WERI-Rb-1 (cell line): ENCODE results near the gene ATP6V0D1.

Experiments
- DNase-seq: peaks from one replicate; pipeline ENCODE4 v3.0.0-alpha.2; 2020
- H3K27ac ChIP-seq: fragments of 250-450 bp; sonication (Bioruptor Pico); 2 replicates; pipeline ENCODE4 v1.5.1; 2020; ENCODE audit warnings: mild to moderate bottlenecking, moderate library complexity
- H3K27me3 ChIP-seq: fragments of 250-450 bp; sonication (Bioruptor Pico); 2 replicates; pipeline ENCODE4 v1.5.1; 2021; ENCODE audit warnings: mild to moderate bottlenecking, low read depth, moderate library complexity; ENCODE audit not compliant: insufficient read depth, severe bottlenecking
- H3K36me3 ChIP-seq: fragments of 250-450 bp; sonication (Bioruptor Pico); 2 replicates; pipeline ENCODE4 v1.5.1; 2020; ENCODE audit warnings: mild to moderate bottlenecking, moderate library complexity
- H3K4me3 ChIP-seq: 2 replicates; pipeline ENCODE4 v1.5.1; 2011; ENCODE audit warnings: low read depth, mild to moderate bottlenecking, control low read depth, low read length
- H3K9me3 ChIP-seq: fragments of 250-450 bp; sonication (Bioruptor Pico); 2 replicates; pipeline ENCODE4 v1.5.1; 2021; ENCODE audit warnings: mild to moderate bottlenecking, moderate library complexity; ENCODE audit not compliant: severe bottlenecking
- TF ChIP-seq, protein P1 (sequence below): IDR thresholded peaks from 2 replicates; pipeline ENCODE4 v1.5.1; 2011; ENCODE audit warnings: low read depth, mild to moderate bottlenecking, control low read depth, inconsistent platforms, low read length

The ATP6V0D1 gene

DNA sequence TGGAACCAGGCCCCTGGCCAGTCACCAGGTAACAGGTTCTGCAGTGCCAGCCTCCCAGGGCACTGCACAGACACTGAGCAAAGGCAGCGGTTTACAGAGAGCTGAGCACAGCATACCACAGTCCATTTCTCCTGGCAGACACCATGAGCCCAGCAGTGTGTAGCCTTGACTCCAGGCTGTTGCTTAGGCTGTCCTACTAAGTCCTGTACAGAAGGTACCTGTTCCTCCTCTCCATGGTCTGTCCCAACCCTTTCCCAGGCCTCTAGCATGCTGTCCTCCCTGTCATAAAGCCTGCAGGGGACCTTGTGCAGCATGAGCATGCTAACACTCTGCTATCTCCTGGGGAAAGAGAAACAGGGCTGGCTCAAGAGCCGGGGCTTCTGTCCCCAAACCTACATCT is 20.0 kb downstream of the ATP6V0D1 start:
- TF ChIP-seq, protein P1, sequence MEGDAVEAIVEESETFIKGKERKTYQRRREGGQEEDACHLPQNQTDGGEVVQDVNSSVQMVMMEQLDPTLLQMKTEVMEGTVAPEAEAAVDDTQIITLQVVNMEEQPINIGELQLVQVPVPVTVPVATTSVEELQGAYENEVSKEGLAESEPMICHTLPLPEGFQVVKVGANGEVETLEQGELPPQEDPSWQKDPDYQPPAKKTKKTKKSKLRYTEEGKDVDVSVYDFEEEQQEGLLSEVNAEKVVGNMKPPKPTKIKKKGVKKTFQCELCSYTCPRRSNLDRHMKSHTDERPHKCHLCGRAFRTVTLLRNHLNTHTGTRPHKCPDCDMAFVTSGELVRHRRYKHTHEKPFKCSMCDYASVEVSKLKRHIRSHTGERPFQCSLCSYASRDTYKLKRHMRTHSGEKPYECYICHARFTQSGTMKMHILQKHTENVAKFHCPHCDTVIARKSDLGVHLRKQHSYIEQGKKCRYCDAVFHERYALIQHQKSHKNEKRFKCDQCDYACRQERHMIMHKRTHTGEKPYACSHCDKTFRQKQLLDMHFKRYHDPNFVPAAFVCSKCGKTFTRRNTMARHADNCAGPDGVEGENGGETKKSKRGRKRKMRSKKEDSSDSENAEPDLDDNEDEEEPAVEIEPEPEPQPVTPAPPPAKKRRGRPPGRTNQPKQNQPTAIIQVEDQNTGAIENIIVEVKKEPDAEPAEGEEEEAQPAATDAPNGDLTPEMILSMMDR: no peak
- no peak overlapping the region for H3K27ac ChIP-seq
- no peak for DNase-seq

DNA sequence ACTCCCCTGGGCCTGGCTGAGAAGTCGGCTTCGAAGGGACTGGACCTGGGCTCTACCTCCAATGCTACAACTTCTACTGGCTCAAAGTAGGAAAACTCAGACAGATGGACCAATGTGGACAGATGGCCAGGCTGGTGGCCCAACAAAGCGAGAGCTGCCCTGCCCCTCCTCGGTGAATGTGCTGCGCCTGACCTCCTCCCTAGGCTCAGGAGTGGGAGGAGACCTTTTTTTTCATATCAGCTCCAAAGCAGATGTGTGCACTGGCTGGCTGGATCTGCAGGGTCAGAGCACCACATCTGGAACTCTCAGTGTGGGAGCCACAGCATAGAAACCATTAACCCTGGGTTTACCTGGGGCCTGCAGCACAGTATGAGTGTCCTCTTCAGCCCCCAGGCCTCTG is 20.8 kb downstream of the ATP6V0D1 start:
- no peak overlapping the region for H3K27ac ChIP-seq
- TF ChIP-seq, protein P1: no peak
- no peaks in the 10 kb centered on the region for H3K9me3 ChIP-seq
- H3K4me3 ChIP-seq: no peak overlapping the region
- no peaks in the 10 kb centered on the region for H3K27me3 ChIP-seq
- DNase-seq: no peak
- H3K36me3 ChIP-seq: no peaks in the 10 kb centered on the region; the same call in 1 of the 2 replicates

More for the DNA sequence above, 20.0 kb downstream of the ATP6V0D1 start:
- H3K9me3 ChIP-seq: no peaks in the 10 kb centered on the region
- no peaks in the 10 kb centered on the region for H3K27me3 ChIP-seq
- H3K36me3 ChIP-seq: peaks cover 5% of the 10 kb centered on the region
- H3K4me3 ChIP-seq: no peak overlapping the region

DNA sequence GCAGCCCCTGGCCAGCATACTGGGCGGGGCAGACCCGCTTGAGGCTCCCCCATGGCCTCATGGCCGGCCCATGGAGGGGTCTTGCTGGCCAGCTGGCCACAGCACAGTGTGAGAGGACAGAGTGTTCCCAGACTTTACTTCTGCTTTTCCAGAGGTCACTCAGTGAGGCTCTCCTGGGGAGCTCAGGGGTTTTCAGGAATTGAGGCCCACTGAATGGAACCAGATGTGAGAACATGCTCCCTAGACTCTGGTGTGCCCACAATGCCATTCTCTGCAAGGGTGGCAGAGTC is 21.2 kb downstream of the ATP6V0D1 start:
- Histone ChIP-seq H3K27ac (no peak overlapping the region), H3K36me3 (no peaks in the 10 kb centered on the region; the same call in 1 of the 2 replicates), H3K27me3 (no peaks in the 10 kb centered on the region), H3K4me3 (no peak overlapping the region), H3K9me3 (no peaks in the 10 kb centered on the region)
- TF ChIP-seq, protein P1: no peak
- DNase-seq: no peak

DNA sequence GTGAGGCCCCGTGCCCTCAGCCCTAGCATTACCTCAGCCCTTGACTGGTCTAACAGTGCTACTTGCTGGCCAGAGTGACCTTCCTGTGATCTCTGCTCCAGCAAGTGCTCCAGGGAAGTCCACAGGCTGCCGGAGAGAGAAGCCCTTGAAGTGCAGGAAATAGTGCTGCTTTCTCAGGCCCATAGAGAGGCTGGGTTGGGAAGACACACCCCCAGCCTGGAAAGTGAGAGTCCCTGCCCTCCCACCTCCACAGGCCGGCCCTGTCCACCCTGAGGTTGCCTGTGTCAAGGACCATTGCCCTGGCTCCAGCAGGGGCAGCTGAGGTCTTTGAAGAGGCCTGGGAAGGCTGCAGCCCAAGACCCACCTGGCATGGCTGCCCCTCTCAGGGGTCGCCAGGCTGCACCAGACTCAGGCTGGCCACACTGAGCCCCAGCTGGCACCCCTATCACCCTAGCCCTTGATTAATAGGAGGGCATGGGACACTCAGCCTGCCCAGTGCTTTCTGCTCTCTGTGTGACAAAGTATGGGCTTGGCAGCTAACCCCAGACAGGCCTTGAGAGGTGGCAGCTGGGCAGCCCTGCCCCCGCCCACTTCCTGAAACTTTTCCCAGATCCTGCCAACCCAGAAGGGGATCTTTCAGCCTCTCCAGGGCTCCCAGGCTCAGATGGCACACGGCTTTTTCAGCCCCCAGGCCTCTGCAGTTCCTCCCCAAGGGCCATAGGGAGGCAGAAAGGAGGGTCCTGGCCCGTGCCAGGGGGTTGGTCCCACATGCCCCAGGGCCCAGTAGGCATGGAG is 21.7 kb downstream of the ATP6V0D1 start:
- no peaks in the 10 kb centered on the region for H3K9me3 ChIP-seq
- TF ChIP-seq, protein P1: no peak
- H3K36me3 ChIP-seq: no peaks in the 10 kb centered on the region; the same call in 1 of the 2 replicates
- DNase-seq: no peak
- H3K4me3 ChIP-seq: no peak overlapping the region
- no peak overlapping the region for H3K27ac ChIP-seq
- no peaks in the 10 kb centered on the region for H3K27me3 ChIP-seq

DNA sequence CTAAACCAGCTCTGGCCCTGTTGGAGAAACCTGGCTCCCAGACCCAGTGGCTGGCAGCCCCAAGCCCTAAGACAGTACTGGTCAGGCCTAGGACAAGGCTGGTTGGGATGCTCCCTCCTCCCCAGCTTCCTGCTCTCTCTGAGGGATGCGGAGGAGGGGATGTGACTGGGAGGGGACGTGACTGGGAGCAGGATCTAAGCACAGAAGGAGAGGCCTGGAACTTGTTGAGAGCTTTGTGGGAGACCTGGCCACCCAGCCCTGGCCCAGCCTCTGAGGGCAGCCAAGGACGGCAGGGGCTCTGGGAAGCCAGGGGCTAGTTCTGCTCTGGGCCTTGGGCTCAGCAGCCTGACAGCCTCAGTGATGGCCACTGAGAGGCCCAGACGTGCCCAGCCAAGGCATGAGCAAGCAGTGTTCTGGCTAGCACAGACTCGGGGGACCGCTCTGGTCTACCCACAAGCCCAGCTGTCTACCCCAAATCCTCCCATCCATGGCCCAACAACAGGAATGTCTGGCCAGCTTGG is 22.8 kb downstream of the ATP6V0D1 start:
- Histone ChIP-seq H3K4me3 (no peak overlapping the region), H3K27me3 (no peaks in the 10 kb centered on the region), H3K36me3 (no peaks in the 10 kb centered on the region; the same call in 1 of the 2 replicates), H3K9me3 (no peaks in the 10 kb centered on the region), H3K27ac (no peak overlapping the region)
- TF ChIP-seq, protein P1: no peak
- no peak for DNase-seq
